ENCODE data around the gene ZNF688. TPM values are rescaled to one million over a fixed set of nuclear protein-coding genes. Genes with fewer than 3 reads are reported as not detected.
A peak's percentile ranks its signal among the peaks of the same experiment; 100 is the strongest.

ZNF688 gene
- total and polyA plus RNA-seq, 9 donors: 10.3 to 31.2 (median 15.4) TPM

DNA sequence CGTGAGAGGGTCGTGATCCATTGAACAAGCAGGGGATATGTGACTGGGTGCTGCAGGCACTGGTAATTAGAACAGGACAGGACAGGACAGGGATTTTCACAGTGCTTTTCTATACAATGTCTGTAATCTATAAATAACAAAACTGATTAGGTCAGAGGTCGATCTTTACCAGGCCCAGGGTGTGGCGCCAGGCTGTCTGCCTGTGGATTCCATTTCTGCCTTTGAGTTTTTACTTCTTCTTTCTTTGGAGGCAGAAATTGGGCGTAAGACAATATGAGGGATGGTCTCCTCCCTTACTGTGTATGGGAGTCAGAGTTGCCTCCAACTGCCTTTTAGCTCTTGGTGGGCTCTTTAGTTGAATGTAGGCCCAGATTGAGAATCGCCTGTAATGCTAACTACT lies 11.8 kb downstream of the ZNF688 start:
- H3K4me1 ChIP-seq (ENCODE audit: insufficient read depth): no peaks in the 10 kb centered on the region
- no peaks in the 10 kb centered on the region for H3K36me3 ChIP-seq
- no peak for DNase-seq
- no peaks in the 10 kb centered on the region for H3K27me3 ChIP-seq
- TF ChIP-seq EP300 (IDR thresholded peaks at IDR 0.05) (no peak), POLR2A (IDR thresholded peaks at IDR 0.05) (no peak)
- TF ChIP-seq, protein P1, sequence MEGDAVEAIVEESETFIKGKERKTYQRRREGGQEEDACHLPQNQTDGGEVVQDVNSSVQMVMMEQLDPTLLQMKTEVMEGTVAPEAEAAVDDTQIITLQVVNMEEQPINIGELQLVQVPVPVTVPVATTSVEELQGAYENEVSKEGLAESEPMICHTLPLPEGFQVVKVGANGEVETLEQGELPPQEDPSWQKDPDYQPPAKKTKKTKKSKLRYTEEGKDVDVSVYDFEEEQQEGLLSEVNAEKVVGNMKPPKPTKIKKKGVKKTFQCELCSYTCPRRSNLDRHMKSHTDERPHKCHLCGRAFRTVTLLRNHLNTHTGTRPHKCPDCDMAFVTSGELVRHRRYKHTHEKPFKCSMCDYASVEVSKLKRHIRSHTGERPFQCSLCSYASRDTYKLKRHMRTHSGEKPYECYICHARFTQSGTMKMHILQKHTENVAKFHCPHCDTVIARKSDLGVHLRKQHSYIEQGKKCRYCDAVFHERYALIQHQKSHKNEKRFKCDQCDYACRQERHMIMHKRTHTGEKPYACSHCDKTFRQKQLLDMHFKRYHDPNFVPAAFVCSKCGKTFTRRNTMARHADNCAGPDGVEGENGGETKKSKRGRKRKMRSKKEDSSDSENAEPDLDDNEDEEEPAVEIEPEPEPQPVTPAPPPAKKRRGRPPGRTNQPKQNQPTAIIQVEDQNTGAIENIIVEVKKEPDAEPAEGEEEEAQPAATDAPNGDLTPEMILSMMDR (IDR thresholded peaks at IDR 0.05): no peak
- H3K4me3 ChIP-seq: no peak overlapping the region
- no peak overlapping the region for H3K27ac ChIP-seq
- 95 to 98% (median 96%) methylated on average over 6 of the region's 6 CpGs for WGBS, 3 donors
- intact Hi-C loops (cut with DNase I): loop anchor here in 1 of 4 donors (10.0 kb wide), 1 partner anchor 135 kb away; no protein-coding TSS in a partner anchor
- no peaks in the 10 kb centered on the region for H3K9me3 ChIP-seq

DNA sequence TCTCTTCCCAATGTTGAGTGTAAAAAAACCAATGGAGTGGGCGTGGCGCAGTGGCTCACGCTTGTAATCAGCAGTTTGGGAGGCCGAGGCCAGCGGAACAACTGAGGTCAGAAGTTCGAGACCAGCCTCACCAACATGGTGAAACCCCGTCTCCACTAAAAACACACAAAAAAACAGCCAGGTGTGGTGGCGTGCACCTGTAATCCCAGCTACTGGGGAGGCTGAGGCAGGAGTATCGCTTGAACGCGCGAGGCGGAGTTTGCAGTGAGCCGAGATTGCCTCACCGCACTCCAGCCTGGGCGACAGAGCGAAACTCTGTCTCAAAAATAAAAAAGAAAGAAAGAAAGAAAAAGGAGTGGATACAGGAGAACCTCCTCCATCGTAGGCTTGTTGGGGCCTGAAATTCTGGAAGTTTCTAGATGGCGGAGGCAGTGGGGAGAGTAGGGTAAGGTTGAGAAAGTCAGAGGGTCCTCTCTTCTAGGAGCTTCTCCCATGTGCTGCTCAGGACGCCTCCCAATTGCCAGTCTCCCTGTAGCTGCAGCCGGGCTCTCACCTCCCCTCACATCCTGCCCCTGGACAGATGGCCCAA lies 12.6 kb downstream of the ZNF688 start:
- Histone ChIP-seq H3K27me3 (no peaks in the 10 kb centered on the region), H3K4me1 (ENCODE audit: insufficient read depth) (no peaks in the 10 kb centered on the region), H3K4me3 (peak overlapping the region; percentile 13), H3K9me3 (no peaks in the 10 kb centered on the region), H3K36me3 (no peaks in the 10 kb centered on the region), H3K27ac (peak overlapping the region in 1 of 2 donors; percentile 93)
- TF ChIP-seq POLR2A (IDR thresholded peaks at IDR 0.05): no peak
- TF ChIP-seq, protein P1 (IDR thresholded peaks at IDR 0.05): no peak
- TF ChIP-seq EP300 (IDR thresholded peaks at IDR 0.05): no peak
- peak in 1 of 5 donors; percentile 56 for DNase-seq
- 71 to 78% (median 72%) methylated on average over 21 of the region's 21 CpGs for WGBS, 3 donors
- intact Hi-C loops (cut with DNase I): loop anchor here in 1 of 4 donors (10.0 kb wide), 1 partner anchor 134 kb away; no protein-coding TSS in a partner anchor

DNA sequence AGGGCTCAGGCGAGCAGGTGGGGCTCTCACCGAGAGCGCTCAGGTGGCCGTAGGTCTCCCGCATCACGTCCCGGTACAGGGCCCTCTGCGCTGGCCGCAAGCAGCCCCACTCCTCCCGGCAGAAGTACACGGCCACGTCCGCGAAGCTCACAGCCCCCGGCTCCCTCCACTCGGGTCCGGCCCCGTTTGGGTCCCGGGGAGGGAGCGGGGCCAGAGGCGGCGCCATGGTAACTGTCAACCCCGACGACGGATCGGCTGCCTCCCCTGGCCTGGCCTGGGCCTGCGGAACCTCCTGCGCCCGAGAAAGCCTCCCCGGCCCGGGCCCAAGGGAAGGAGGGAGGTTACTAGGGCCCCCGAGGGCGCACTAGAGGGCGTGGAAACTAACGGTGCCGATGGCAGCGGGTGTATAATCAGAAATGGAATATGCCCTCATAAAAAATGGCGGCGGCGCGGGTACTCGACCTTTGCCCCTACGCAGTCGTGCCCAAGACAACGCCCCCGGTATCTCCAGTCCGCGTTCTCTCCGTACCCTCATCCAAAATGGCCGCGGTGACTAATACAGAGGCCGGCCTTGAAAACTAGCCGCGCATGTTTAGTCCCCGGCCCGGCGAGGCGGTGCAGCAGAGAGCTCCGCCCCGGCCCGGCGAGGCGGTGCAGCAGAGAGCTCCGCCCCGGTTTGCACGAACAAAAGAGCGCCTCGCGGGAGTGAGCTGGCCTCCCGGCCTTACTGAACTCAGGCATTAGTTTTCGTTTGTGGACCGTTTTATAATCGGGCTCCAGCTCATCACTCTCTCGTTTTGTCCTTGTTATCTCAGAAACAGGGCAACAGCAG lies 13.3 kb downstream of the ZNF688 start, which contains the start of gene ZNF764:
Gene ZNF764, minus strand, starts transcription at position 418 of the 832 bp plus-strand sequence. Its CDS starts 192 bp downstream, at position 226.
- no peaks in the 10 kb centered on the region for H3K36me3 ChIP-seq
- peak within 1 kb of the TSS; percentile 80 for H3K4me3 ChIP-seq
- intact Hi-C loops (cut with DNase I): loop anchor here in 1 of 4 donors (10.0 kb wide), 1 partner anchor 133 kb away; no protein-coding TSS in a partner anchor

DNA sequence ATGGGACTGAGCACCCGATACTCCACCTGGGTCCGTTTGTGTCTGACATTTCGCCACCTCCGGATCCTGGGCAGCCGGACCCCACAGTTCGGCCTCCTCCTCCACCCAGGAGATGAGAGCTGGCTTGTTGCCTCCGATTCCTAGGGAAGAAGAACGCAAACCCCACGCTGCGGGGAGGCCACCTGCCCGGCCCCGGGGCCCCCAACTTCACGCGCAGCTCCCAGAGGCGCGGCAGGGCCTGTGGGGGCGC lies 13.9 kb downstream of the ZNF688 start:
- H3K4me3 ChIP-seq: peak overlapping the region; percentile 80
- no peaks in the 10 kb centered on the region for H3K4me1 ChIP-seq (ENCODE audit: insufficient read depth)
- no peaks in the 10 kb centered on the region for H3K27me3 ChIP-seq
- peak overlapping the region; percentile 85 to 93 for H3K27ac ChIP-seq
- intact Hi-C loops (cut with DNase I): loop anchor here in 1 of 4 donors (10.0 kb wide), 1 partner anchor 133 kb away; no protein-coding TSS in a partner anchor
- WGBS, 3 donors: 0 to 1% (median 0%) methylated on average over 17 of the region's 17 CpGs
- TF ChIP-seq POLR2A (IDR thresholded peaks at IDR 0.05) (no peak), EP300 (IDR thresholded peaks at IDR 0.05) (no peak)
- TF ChIP-seq, protein P1 (IDR thresholded peaks at IDR 0.05): no peak
- peak in 1 of 5 donors; percentile 54 for DNase-seq
- H3K36me3 ChIP-seq: no peaks in the 10 kb centered on the region
- no peaks in the 10 kb centered on the region for H3K9me3 ChIP-seq

More for the DNA sequence above, 13.3 kb downstream of the ZNF688 start, which contains the start of gene ZNF764:
- DNase-seq: peak; percentile 97 to 99 (median 98)
- WGBS, 3 donors: 0 to 1% (median 0%) methylated on average over 53 to 74 of the region's 74 CpGs
- TF ChIP-seq, protein P1 (IDR thresholded peaks at IDR 0.05): no peak
- TF ChIP-seq POLR2A (IDR thresholded peaks at IDR 0.05) (peak; percentile 32), EP300 (IDR thresholded peaks at IDR 0.05) (no peak)
- H3K27me3 ChIP-seq: no peaks in the 10 kb centered on the region
- H3K9me3 ChIP-seq: no peaks in the 10 kb centered on the region
- H3K27ac ChIP-seq: peak within 1 kb of the TSS; percentile 85 to 93
- H3K4me1 ChIP-seq (ENCODE audit: insufficient read depth): no peaks in the 10 kb centered on the region
